Measurements from ENCODE around the gene PRKG1. TPM values are rescaled to one million over a fixed set of nuclear protein-coding genes. Genes with fewer than 3 reads are reported as not detected.

PRKG1 gene
- total and polyA plus RNA-seq, 2 of the 8 experiments (the other 6 are each of a cell fraction or from before 2014, with no cell fraction given) = 4.2 to 15.2 TPM

- TF ChIP-seq ATF2 (IDR thresholded peaks at IDR 0.05; ENCODE audit: low read length) (no peak), SP2 (IDR thresholded peaks at IDR 0.05; ENCODE audit: low read length) (no peak), CBX8 (IDR thresholded peaks at IDR 0.05; ENCODE audit: borderline replicate concordance, low read depth, low read length) (no peak), EGR1 (IDR thresholded peaks at IDR 0.05; ENCODE audit: borderline replicate concordance, low read depth, low read length) (no peak), EP300 (IDR thresholded peaks at IDR 0.05; ENCODE audit: borderline replicate concordance in 1 of 2, low read depth in 2 of 2, low read length in 2 of 2) (no peak), RXRA (IDR thresholded peaks at IDR 0.05; ENCODE audit: insufficient read depth, low read depth, low read length) (no peak)
These were observed 1122.8 kb downstream of the PRKG1 start (continued) for GRCh38 chr10:52197098-52197497.

Measured in H1 (cell line).